A549 (cell line): ENCODE data around the gene HLA-DOA.

Source experiments
- CHD2 ChIP-seq: fragments of 150-350 bp; IDR thresholded peaks from 2 replicates; pipeline ENCODE4 v1.6.1; 2014; ENCODE audit warnings: low read length; ENCODE audit not compliant: partially characterized antibody
- ESRRA ChIP-seq: fragments of 150-350 bp; IDR thresholded peaks from 2 replicates; pipeline ENCODE4 v1.6.1; 2014; ENCODE audit warnings: mild to moderate bottlenecking, low read length, borderline replicate concordance
- KDM1A ChIP-seq: fragments of 200-600 bp; sonication (generic); IDR thresholded peaks from 2 replicates; pipeline ENCODE4 v1.6.1; 2016; ENCODE audit warnings: low read depth, mild to moderate bottlenecking
- MAFK ChIP-seq: fragments of 450-650 bp; IDR thresholded peaks from 2 replicates; pipeline ENCODE4 v1.6.1; 2014; ENCODE audit not compliant: partially characterized antibody
- MAX ChIP-seq: IDR thresholded peaks from 2 replicates; pipeline ENCODE4 v1.6.1; 2012
- POLR2A ChIP-seq: IDR thresholded peaks from 2 replicates; pipeline ENCODE4 v1.6.1; 2012; ENCODE audit warnings: mild to moderate bottlenecking, low read length
- RCOR1 ChIP-seq: fragments of 150-350 bp; IDR thresholded peaks from 2 replicates; pipeline ENCODE4 v1.6.1; 2014; ENCODE audit warnings: antibody characterized with exemption, low read length, low read depth
- TP53 ChIP-seq: fragments of 250-450 bp; sonication (Bioruptor Pico); IDR thresholded peaks from 2 replicates; pipeline ENCODE4 v1.5.0; 2021; ENCODE audit warnings: mild to moderate bottlenecking, moderate library complexity
- TF ChIP-seq, protein P1 (sequence below): fragments of 200-600 bp; sonication (generic); IDR thresholded peaks from 2 replicates; pipeline ENCODE4 v1.6.1; 2016; ENCODE audit warnings: antibody characterized with exemption, mild to moderate bottlenecking, moderate library complexity
- TF ChIP-seq, protein P2 (sequence below): fragments of >200 bp; sonication (Bioruptor Twin); formaldehyde crosslinking; IDR thresholded peaks from 3 replicates; pipeline ENCODE4 v1.5.1; 2016
- TF ChIP-seq, protein P3 (sequence below): fragments of 450-650 bp; IDR thresholded peaks from 2 replicates; pipeline ENCODE4 v1.6.1; 2014; ENCODE audit warnings: antibody characterized with exemption

GRCh38 chr6:33008944-33009861 is at the start of gene HLA-DOA:
- TF ChIP-seq, protein P1, sequence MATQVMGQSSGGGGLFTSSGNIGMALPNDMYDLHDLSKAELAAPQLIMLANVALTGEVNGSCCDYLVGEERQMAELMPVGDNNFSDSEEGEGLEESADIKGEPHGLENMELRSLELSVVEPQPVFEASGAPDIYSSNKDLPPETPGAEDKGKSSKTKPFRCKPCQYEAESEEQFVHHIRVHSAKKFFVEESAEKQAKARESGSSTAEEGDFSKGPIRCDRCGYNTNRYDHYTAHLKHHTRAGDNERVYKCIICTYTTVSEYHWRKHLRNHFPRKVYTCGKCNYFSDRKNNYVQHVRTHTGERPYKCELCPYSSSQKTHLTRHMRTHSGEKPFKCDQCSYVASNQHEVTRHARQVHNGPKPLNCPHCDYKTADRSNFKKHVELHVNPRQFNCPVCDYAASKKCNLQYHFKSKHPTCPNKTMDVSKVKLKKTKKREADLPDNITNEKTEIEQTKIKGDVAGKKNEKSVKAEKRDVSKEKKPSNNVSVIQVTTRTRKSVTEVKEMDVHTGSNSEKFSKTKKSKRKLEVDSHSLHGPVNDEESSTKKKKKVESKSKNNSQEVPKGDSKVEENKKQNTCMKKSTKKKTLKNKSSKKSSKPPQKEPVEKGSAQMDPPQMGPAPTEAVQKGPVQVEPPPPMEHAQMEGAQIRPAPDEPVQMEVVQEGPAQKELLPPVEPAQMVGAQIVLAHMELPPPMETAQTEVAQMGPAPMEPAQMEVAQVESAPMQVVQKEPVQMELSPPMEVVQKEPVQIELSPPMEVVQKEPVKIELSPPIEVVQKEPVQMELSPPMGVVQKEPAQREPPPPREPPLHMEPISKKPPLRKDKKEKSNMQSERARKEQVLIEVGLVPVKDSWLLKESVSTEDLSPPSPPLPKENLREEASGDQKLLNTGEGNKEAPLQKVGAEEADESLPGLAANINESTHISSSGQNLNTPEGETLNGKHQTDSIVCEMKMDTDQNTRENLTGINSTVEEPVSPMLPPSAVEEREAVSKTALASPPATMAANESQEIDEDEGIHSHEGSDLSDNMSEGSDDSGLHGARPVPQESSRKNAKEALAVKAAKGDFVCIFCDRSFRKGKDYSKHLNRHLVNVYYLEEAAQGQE: no peak
- TF ChIP-seq ESRRA: no peak
- no peak for TF ChIP-seq MAFK
- TF ChIP-seq, protein P2, sequence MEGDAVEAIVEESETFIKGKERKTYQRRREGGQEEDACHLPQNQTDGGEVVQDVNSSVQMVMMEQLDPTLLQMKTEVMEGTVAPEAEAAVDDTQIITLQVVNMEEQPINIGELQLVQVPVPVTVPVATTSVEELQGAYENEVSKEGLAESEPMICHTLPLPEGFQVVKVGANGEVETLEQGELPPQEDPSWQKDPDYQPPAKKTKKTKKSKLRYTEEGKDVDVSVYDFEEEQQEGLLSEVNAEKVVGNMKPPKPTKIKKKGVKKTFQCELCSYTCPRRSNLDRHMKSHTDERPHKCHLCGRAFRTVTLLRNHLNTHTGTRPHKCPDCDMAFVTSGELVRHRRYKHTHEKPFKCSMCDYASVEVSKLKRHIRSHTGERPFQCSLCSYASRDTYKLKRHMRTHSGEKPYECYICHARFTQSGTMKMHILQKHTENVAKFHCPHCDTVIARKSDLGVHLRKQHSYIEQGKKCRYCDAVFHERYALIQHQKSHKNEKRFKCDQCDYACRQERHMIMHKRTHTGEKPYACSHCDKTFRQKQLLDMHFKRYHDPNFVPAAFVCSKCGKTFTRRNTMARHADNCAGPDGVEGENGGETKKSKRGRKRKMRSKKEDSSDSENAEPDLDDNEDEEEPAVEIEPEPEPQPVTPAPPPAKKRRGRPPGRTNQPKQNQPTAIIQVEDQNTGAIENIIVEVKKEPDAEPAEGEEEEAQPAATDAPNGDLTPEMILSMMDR: no peak
- TF ChIP-seq POLR2A: no peak
- no peak for TF ChIP-seq CHD2
- TF ChIP-seq KDM1A: no peak
- no peak for TF ChIP-seq MAX
- TF ChIP-seq, protein P3, sequence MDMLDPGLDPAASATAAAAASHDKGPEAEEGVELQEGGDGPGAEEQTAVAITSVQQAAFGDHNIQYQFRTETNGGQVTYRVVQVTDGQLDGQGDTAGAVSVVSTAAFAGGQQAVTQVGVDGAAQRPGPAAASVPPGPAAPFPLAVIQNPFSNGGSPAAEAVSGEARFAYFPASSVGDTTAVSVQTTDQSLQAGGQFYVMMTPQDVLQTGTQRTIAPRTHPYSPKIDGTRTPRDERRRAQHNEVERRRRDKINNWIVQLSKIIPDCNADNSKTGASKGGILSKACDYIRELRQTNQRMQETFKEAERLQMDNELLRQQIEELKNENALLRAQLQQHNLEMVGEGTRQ: no peak
- TF ChIP-seq TP53 (CRISPR knock-in tag): no peak
- TF ChIP-seq RCOR1: no peak
